ENCODE measurements around the gene ABCC4.

GRCh38 chr13:95307507-95307906 lies 6.3 kb upstream of the ABCC4 start:
- TF ChIP-seq CTCF (conservative IDR thresholded peaks at IDR 0.05) (no peak), EZH2 (IDR thresholded peaks at IDR 0.05; ENCODE audit: low read depth) (no peak)

All from PC-9 (cell line).